ENCODE data around the gene GARIN5B. TPM values are rescaled to one million over a fixed set of nuclear protein-coding genes. Genes with fewer than 3 reads are reported as not detected.

GARIN5B gene
- total and polyA plus RNA-seq, 2 of the 4 experiments (the other 2 are of a cell fraction), result not detected

DNA sequence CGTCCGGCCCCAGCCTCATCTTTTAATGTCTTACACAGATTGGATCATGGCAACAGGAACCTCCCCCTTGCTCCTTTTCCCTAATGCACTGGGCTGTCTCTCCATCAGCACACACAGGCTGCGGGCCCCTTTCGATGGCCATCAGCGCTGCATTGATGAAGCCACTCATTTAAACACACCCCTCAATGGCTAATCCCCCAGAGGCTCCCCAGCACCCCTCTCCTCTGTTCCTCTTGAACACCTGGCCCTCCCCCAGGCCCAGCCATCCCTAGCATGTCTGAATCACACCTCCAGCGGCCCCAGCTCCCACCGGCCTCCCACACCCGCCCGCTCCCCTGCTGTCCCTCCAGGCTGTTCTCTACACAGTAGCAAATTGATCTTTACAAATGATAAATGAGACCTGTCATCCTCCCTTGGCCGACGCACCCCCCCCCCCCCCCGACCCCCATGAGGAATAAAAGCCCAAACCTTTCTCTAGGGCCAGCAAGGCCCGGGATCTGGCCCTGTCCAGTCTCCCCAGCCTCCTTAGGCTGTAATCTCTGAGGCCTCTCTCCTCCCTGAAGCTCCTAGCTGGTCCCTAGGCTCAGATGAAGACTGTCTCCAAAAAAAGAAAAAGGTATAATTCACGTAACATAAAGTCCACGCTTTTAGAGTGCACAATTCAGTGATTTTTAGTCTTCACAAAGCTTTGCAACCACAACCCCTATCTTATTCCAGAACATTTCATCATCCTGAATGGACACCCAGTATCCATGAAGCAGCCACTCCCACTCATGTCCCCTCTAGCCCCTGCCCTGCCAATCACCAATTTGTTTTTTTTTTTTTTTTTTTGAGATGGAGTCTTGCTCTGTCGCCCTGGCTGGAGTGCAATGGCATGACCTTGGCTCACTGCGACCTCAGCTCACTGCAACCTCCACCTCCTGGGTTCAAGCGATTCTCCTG lies 30.0 kb upstream of the GARIN5B start:
- DNase-seq (no peak), ATAC-seq (ENCODE audit: low read depth) (no peak)
- Histone ChIP-seq H3K4ac (ENCODE audit: low read depth, low read length) (no peak overlapping the region), H4K5ac (ENCODE audit: low read depth, low read length) (no peak overlapping the region), H2BK120ac (ENCODE audit: low read depth, low read length) (no peak overlapping the region), H3K56ac (ENCODE audit: extremely low read depth, insufficient read depth, low read length) (no peak overlapping the region), H3K18ac (ENCODE audit: low read depth, low read length) (no peak overlapping the region), H4K8ac (ENCODE audit: low read depth in 2 of 2, low read length in 2 of 2) (no peak overlapping the region), H3K9ac (ENCODE audit: low read depth, low read length) (no peak overlapping the region), H4K91ac (ENCODE audit: insufficient read depth, low read depth, low read length) (no peak overlapping the region), H3K9me1 (ENCODE audit: insufficient read depth, low read length) (peaks cover 31% of the 10 kb centered on the region), H2BK15ac (ENCODE audit: low read depth, low read length) (no peak overlapping the region), H3K9me3 (ENCODE audit: control insufficient read depth, insufficient read depth, low read length) (no peaks in the 10 kb centered on the region), H3K23ac (ENCODE audit: low read depth, low read length) (no peak overlapping the region), H3K79me1 (ENCODE audit: low read depth in 1 of 2, low read length in 2 of 2) (peaks cover 19 to 49% of the 10 kb centered on the region in 2 experiments), H2BK20ac (ENCODE audit: low read depth, low read length) (no peak overlapping the region), H2BK5ac (ENCODE audit: low read depth, low read length, poor library complexity, severe bottlenecking) (no peak overlapping the region), H3K27me3 (ENCODE audit: control insufficient read depth, insufficient read depth, low read length) (no peaks in the 10 kb centered on the region), H3K36me3 (ENCODE audit: control insufficient read depth, insufficient read depth, low read length) (peaks cover 31% of the 10 kb centered on the region), H3K27ac (ENCODE audit: insufficient read depth, low read length) (no peak overlapping the region), H3K4me3 (ENCODE audit: insufficient read depth, low read depth, low read length) (no peak overlapping the region), H4K20me1 (ENCODE audit: insufficient read depth, low read length) (peaks cover 51% of the 10 kb centered on the region), H2AFZ (replicated peaks; ENCODE audit: low read length, poor library complexity) (no peak overlapping the region), H3K4me1 (ENCODE audit: control insufficient read depth, insufficient read depth, low read length) (peaks cover 28% of the 10 kb centered on the region; the same call in 1 of the 2 replicates), H3K14ac (replicated peaks; ENCODE audit: low read depth, low read length) (no peak overlapping the region), H2AK5ac (ENCODE audit: low read depth, low read length) (no peak overlapping the region), H3K4me2 (ENCODE audit: low read depth, low read length) (no peak overlapping the region), H2AK9ac (replicated peaks; ENCODE audit: low read depth, low read length, poor library complexity) (peak overlapping the region; percentile 9)
- dilution Hi-C loops (cut with HindIII; ENCODE audit: low sequenced_read_pairs, unreplicated experiment) (no loop called here), in situ Hi-C loops (cut with MboI; ENCODE audit: low sequenced_read_pairs) (no loop called here), intact Hi-C loops (cut with micrococcal nuclease) (no loop called here)
- CTCF ChIA-PET, result interaction anchor here (0.6 kb wide), 1 partner anchor 111 kb away, joined by 3 read pairs; no protein-coding TSS in a partner anchor
- no TSS peak for BruUV-seq (replicated peaks)
- no CpG with 5 or more reads among the region's 18 CpGs for WGBS, 2 experiments (ENCODE audit: extremely low coverage in 2 of 2, insufficient read length in 1 of 2)
- POLR2A ChIA-PET (ENCODE audit: unreplicated experiment), result interaction anchor here (0.7 kb wide), 1 partner anchor 26 kb away, joined by 3 read pairs; no protein-coding TSS in a partner anchor
- TF ChIP-seq RAD21 (IDR thresholded peaks at IDR 0.05; ENCODE audit: low read length) (no peak), CTCF (conservative IDR thresholded peaks at IDR 0.05; ENCODE audit: low read depth, low read length) (no peak), ELK1 (IDR thresholded peaks at IDR 0.05; ENCODE audit: borderline replicate concordance, low read depth, low read length) (no peak), RFX5 (IDR thresholded peaks at IDR 0.05; ENCODE audit: low read depth, low read length) (no peak), CEBPB (IDR thresholded peaks at IDR 0.05; ENCODE audit: low read depth, low read length) (no peak), MXI1 (IDR thresholded peaks at IDR 0.05; ENCODE audit: borderline replicate concordance, low read depth, low read length) (no peak)
